ENCODE results near the gene CYB5RL.

CYB5RL gene

GRCh38 chr1:54156986-54157385, 42.8 kb downstream of the CYB5RL start:
- no peak overlapping the region for H3K27ac ChIP-seq (ENCODE audit: low read length, poor library complexity, severe bottlenecking)
- 85% methylated on average over 7 of the region's 7 CpGs for WGBS
- H3K27me3 ChIP-seq (ENCODE audit: control insufficient read depth in 1 of 2, insufficient read depth in 1 of 2, low read length in 2 of 2): peaks cover 16 to 17% of the 10 kb centered on the region in 2 experiments
- no peak overlapping the region for H2AFZ ChIP-seq (ENCODE audit: low read depth, low read length)
- H3K9ac ChIP-seq (ENCODE audit: low read length): no peak overlapping the region
- no peak overlapping the region for H3K4me2 ChIP-seq (ENCODE audit: low read length, poor library complexity, severe bottlenecking)
- H3K14ac ChIP-seq (ENCODE audit: low read length in 2 of 2): no peak overlapping the region
- H2AK5ac ChIP-seq (ENCODE audit: low read length, severe bottlenecking): no peak overlapping the region
- no peak overlapping the region for H2BK5ac ChIP-seq (ENCODE audit: low read depth, low read length, poor library complexity, severe bottlenecking)
- no peak overlapping the region for H2BK120ac ChIP-seq (ENCODE audit: low read depth, low read length)
- no peak overlapping the region for H3K4me3 ChIP-seq (ENCODE audit: insufficient read depth in 1 of 2, low read depth in 1 of 2, low read length in 2 of 2)
- no peak overlapping the region for H2BK15ac ChIP-seq (ENCODE audit: low read depth, poor library complexity, severe bottlenecking)
- H3K4me1 ChIP-seq (ENCODE audit: control insufficient read depth, insufficient read depth, low read depth, low read length): peaks cover 12% of the 10 kb centered on the region
- no peak overlapping the region for H4K91ac ChIP-seq (ENCODE audit: low read length)
- no peak overlapping the region for H3K18ac ChIP-seq (ENCODE audit: low read depth in 1 of 2, low read length in 2 of 2)
- H3K23ac ChIP-seq (ENCODE audit: low read length in 2 of 2): no peak overlapping the region
- no peaks in the 10 kb centered on the region for H3K79me1 ChIP-seq (replicated peaks; ENCODE audit: low read length, poor library complexity, severe bottlenecking)
- H4K8ac ChIP-seq (ENCODE audit: low read length): no peak overlapping the region
- no peaks in the 10 kb centered on the region for H3K36me3 ChIP-seq (ENCODE audit: control insufficient read depth in 1 of 2, insufficient read depth in 2 of 2, low read depth in 1 of 2, low read length in 2 of 2)
- H3K9me3 ChIP-seq (ENCODE audit: control insufficient read depth, low read length): no peaks in the 10 kb centered on the region
- H3K4ac ChIP-seq (ENCODE audit: low read depth in 1 of 2, low read length in 2 of 2): no peak overlapping the region
- DNase-seq: no peak
- no peak overlapping the region for H2BK12ac ChIP-seq (ENCODE audit: low read length in 2 of 2)

GRCh38 chr1:54156201-54156600, 43.6 kb downstream of the CYB5RL start:
- H3K4me2 ChIP-seq (ENCODE audit: low read length, poor library complexity, severe bottlenecking): no peak overlapping the region
- H3K27ac ChIP-seq (ENCODE audit: low read length, poor library complexity, severe bottlenecking): no peak overlapping the region
- H3K4ac ChIP-seq (ENCODE audit: low read depth in 1 of 2, low read length in 2 of 2): no peak overlapping the region
- H2BK120ac ChIP-seq (ENCODE audit: low read depth, low read length): no peak overlapping the region
- no peak overlapping the region for H3K14ac ChIP-seq (ENCODE audit: low read length in 2 of 2)
- no peak overlapping the region for H4K8ac ChIP-seq (ENCODE audit: low read length)
- H3K27me3 ChIP-seq (ENCODE audit: control insufficient read depth in 1 of 2, insufficient read depth in 1 of 2, low read length in 2 of 2): peaks cover 10% of the 10 kb centered on the region in 2 experiments
- no peak overlapping the region for H2BK15ac ChIP-seq (ENCODE audit: low read depth, poor library complexity, severe bottlenecking)
- no peaks in the 10 kb centered on the region for H3K79me1 ChIP-seq (replicated peaks; ENCODE audit: low read length, poor library complexity, severe bottlenecking)
- H2BK5ac ChIP-seq (ENCODE audit: low read depth, low read length, poor library complexity, severe bottlenecking): no peak overlapping the region
- H3K9me3 ChIP-seq (ENCODE audit: control insufficient read depth, low read length): no peaks in the 10 kb centered on the region
- H3K4me1 ChIP-seq (ENCODE audit: control insufficient read depth, insufficient read depth, low read depth, low read length): peaks cover 12% of the 10 kb centered on the region
- whole genome bisulfite sequencing: 88% methylated on average over 3 of the region's 3 CpGs
- no peak for DNase-seq
- H3K36me3 ChIP-seq (ENCODE audit: control insufficient read depth in 1 of 2, insufficient read depth in 2 of 2, low read depth in 1 of 2, low read length in 2 of 2): no peaks in the 10 kb centered on the region
- no peak overlapping the region for H2AFZ ChIP-seq (ENCODE audit: low read depth, low read length)
- H2BK12ac ChIP-seq (ENCODE audit: low read length in 2 of 2): no peak overlapping the region
- H3K9ac ChIP-seq (ENCODE audit: low read length): no peak overlapping the region
- H3K23ac ChIP-seq (ENCODE audit: low read length in 2 of 2): no peak overlapping the region
- no peak overlapping the region for H4K91ac ChIP-seq (ENCODE audit: low read length)
- no peak overlapping the region for H2AK5ac ChIP-seq (ENCODE audit: low read length, severe bottlenecking)
- H3K18ac ChIP-seq (ENCODE audit: low read depth in 1 of 2, low read length in 2 of 2): no peak overlapping the region
- H3K4me3 ChIP-seq (ENCODE audit: insufficient read depth in 1 of 2, low read depth in 1 of 2, low read length in 2 of 2): no peak overlapping the region

- Histone ChIP-seq H3K18ac (ENCODE audit: low read depth in 1 of 2, low read length in 2 of 2) (peak overlapping the region in 1 of 2 experiments; percentile 11), H4K8ac (ENCODE audit: low read length) (no peak overlapping the region), H2BK5ac (ENCODE audit: low read depth, low read length, poor library complexity, severe bottlenecking) (no peak overlapping the region), H3K23ac (ENCODE audit: low read length in 2 of 2) (no peak overlapping the region), H3K4ac (ENCODE audit: low read depth in 1 of 2, low read length in 2 of 2) (no peak overlapping the region), H3K79me1 (replicated peaks; ENCODE audit: low read length, poor library complexity, severe bottlenecking) (no peaks in the 10 kb centered on the region), H3K9ac (ENCODE audit: low read length) (peak overlapping the region; percentile 33), H4K91ac (ENCODE audit: low read length) (no peak overlapping the region), H3K4me2 (ENCODE audit: low read length, poor library complexity, severe bottlenecking) (no peak overlapping the region), H3K4me3 (ENCODE audit: insufficient read depth in 1 of 2, low read depth in 1 of 2, low read length in 2 of 2) (peak overlapping the region in 1 of 2 experiments; percentile 61), H3K4me1 (ENCODE audit: control insufficient read depth, insufficient read depth, low read depth, low read length) (peaks cover 12% of the 10 kb centered on the region), H3K14ac (ENCODE audit: low read length in 2 of 2) (no peak overlapping the region), H3K27ac (ENCODE audit: low read length, poor library complexity, severe bottlenecking) (no peak overlapping the region), H2BK15ac (ENCODE audit: low read depth, poor library complexity, severe bottlenecking) (peak overlapping the region; percentile 60), H2AK5ac (ENCODE audit: low read length, severe bottlenecking) (no peak overlapping the region), H3K9me3 (ENCODE audit: control insufficient read depth, low read length) (no peaks in the 10 kb centered on the region), H2BK120ac (ENCODE audit: low read depth, low read length) (no peak overlapping the region), H2BK12ac (ENCODE audit: low read length in 2 of 2) (no peak overlapping the region), H3K36me3 (ENCODE audit: control insufficient read depth in 1 of 2, insufficient read depth in 2 of 2, low read depth in 1 of 2, low read length in 2 of 2) (no peaks in the 10 kb centered on the region), H3K27me3 (ENCODE audit: control insufficient read depth in 1 of 2, insufficient read depth in 1 of 2, low read length in 2 of 2) (peaks cover 0 to 4% of the 10 kb centered on the region in 2 experiments), H2AFZ (ENCODE audit: low read depth, low read length) (no peak overlapping the region)
- DNase-seq: peak; percentile 72
- 72% methylated on average over 19 of the region's 19 CpGs for WGBS
Measured at GRCh38 chr1:54153535-54154439, 46.0 kb downstream of the CYB5RL start.

- Histone ChIP-seq H3K9me3 (ENCODE audit: control insufficient read depth, low read length) (no peaks in the 10 kb centered on the region), H2BK120ac (ENCODE audit: low read depth, low read length) (no peak within 1 kb of the TSS), H2BK5ac (ENCODE audit: low read depth, low read length, poor library complexity, severe bottlenecking) (no peak within 1 kb of the TSS), H4K8ac (ENCODE audit: low read length) (peak within 1 kb of the TSS; percentile 8), H3K36me3 (ENCODE audit: control insufficient read depth in 1 of 2, insufficient read depth in 2 of 2, low read depth in 1 of 2, low read length in 2 of 2) (no peaks in the 10 kb centered on the region), H3K4me1 (ENCODE audit: control insufficient read depth, insufficient read depth, low read depth, low read length) (peaks cover 7% of the 10 kb centered on the region), H3K4me2 (ENCODE audit: low read length, poor library complexity, severe bottlenecking) (no peak within 1 kb of the TSS), H3K27ac (ENCODE audit: low read length, poor library complexity, severe bottlenecking) (no peak within 1 kb of the TSS), H4K91ac (ENCODE audit: low read length) (no peak within 1 kb of the TSS), H3K4me3 (ENCODE audit: insufficient read depth in 1 of 2, low read depth in 1 of 2, low read length in 2 of 2) (peak within 1 kb of the TSS in 1 of 2 experiments; percentile 61), H3K4ac (ENCODE audit: low read depth in 1 of 2, low read length in 2 of 2) (no peak within 1 kb of the TSS), H3K27me3 (ENCODE audit: control insufficient read depth in 1 of 2, insufficient read depth in 1 of 2, low read length in 2 of 2) (peaks cover 0 to 4% of the 10 kb centered on the region in 2 experiments), H3K79me1 (replicated peaks; ENCODE audit: low read length, poor library complexity, severe bottlenecking) (no peaks in the 10 kb centered on the region), H2BK15ac (ENCODE audit: low read depth, poor library complexity, severe bottlenecking) (no peak within 1 kb of the TSS), H3K23ac (ENCODE audit: low read length in 2 of 2) (no peak within 1 kb of the TSS), H3K9ac (ENCODE audit: low read length) (peak within 1 kb of the TSS; percentile 33), H3K18ac (ENCODE audit: low read depth in 1 of 2, low read length in 2 of 2) (peak within 1 kb of the TSS in 1 of 2 experiments; percentile 11), H3K14ac (ENCODE audit: low read length in 2 of 2) (peak within 1 kb of the TSS in 1 of 2 experiments; percentile 9), H2AFZ (ENCODE audit: low read depth, low read length) (no peak within 1 kb of the TSS), H2BK12ac (ENCODE audit: low read length in 2 of 2) (no peak within 1 kb of the TSS), H2AK5ac (ENCODE audit: low read length, severe bottlenecking) (no peak within 1 kb of the TSS)
- WGBS: 91% methylated on average over 5 of the region's 5 CpGs
- no peak for DNase-seq
Measured at GRCh38 chr1:54152696-54153095, 47.1 kb downstream of the CYB5RL start, which contains the start of gene CDCP2. TSS of gene CDCP2 (minus strand) at chr1:54153000. CDS start at chr1:54152922, 78 bp downstream.

All from mesenchymal stem cell (in vitro differentiated cells and primary cell).